A673 (cell line): ENCODE data around the gene CIAO3. TPM values are rescaled to one million over a fixed set of nuclear protein-coding genes. Genes with fewer than 3 reads are reported as not detected.

ENCODE experiments used
- BruUV-seq: library from RNA; stranded (reverse); fragments of 400-500 nt; replicated peaks from 2 replicates; lab custom pipeline; 2021; lab: Mats Ljungman, UMichigan
- CTCF ChIA-PET: fragments of 300-600 bp; sonication (Branson Sonifier 250); formaldehyde crosslinking; loops from one replicate; lab custom pipeline; 2022; ENCODE audit warnings: antibody characterized with exemption; lab: Charles Lee
- POLR2A ChIA-PET: fragments of 300-600 bp; sonication (Branson Sonifier 250); formaldehyde crosslinking; loops from one replicate; lab custom pipeline; 2022; ENCODE audit warnings: antibody characterized with exemption; ENCODE audit not compliant: low non-redundant PET; lab: Charles Lee
- DNase-seq: peaks from one replicate; pipeline ENCODE4 v3.0.0-alpha.2; 2015; ENCODE audit warnings: low spot score
- H3K27ac ChIP-seq: fragments of 200-600 bp; sonication (generic); 2 replicates; pipeline ENCODE4 v1.5.1; 2016; ENCODE audit warnings: mixed run types, low read depth, mild to moderate bottlenecking, mixed read lengths, antibody characterized with exemption, low read length; ENCODE audit not compliant: poor library complexity, severe bottlenecking
- H3K27me3 ChIP-seq: fragments of 200-600 bp; sonication (generic); replicated peaks from 2 replicates; pipeline ENCODE4 v1.6.1; 2017; ENCODE audit warnings: mixed run types, low read depth, mild to moderate bottlenecking, mixed read lengths, antibody characterized with exemption, low read length; ENCODE audit not compliant: insufficient read depth, poor library complexity
- H3K36me3 ChIP-seq: fragments of 200-600 bp; sonication (generic); 2 replicates; pipeline ENCODE4 v1.6.1; 2016; ENCODE audit warnings: mixed run types, mild to moderate bottlenecking, mixed read lengths, antibody characterized with exemption, low read length; ENCODE audit not compliant: insufficient read depth, poor library complexity, severe bottlenecking
- H3K4me1 ChIP-seq: fragments of 200-600 bp; sonication (generic); 2 replicates; pipeline ENCODE4 v1.6.1; 2017; ENCODE audit warnings: mixed run types, mild to moderate bottlenecking, mixed read lengths, antibody characterized with exemption, low read length; ENCODE audit not compliant: insufficient read depth, poor library complexity, severe bottlenecking
- H3K4me3 ChIP-seq: fragments of 200-600 bp; sonication (generic); 2 replicates; pipeline ENCODE4 v1.5.1; 2016; ENCODE audit warnings: low read depth, mixed run types, mild to moderate bottlenecking, mixed read lengths, low read length; ENCODE audit not compliant: poor library complexity, severe bottlenecking
- H3K9me3 ChIP-seq: fragments of 200-600 bp; sonication (generic); 2 replicates; pipeline ENCODE4 v1.6.1; 2016; ENCODE audit warnings: mixed run types, low read depth, mild to moderate bottlenecking, mixed read lengths, antibody characterized with exemption, low read length; ENCODE audit not compliant: poor library complexity, severe bottlenecking
- EZH2 ChIP-seq: fragments of 200-600 bp; sonication (generic); IDR thresholded peaks from 2 replicates; pipeline ENCODE4 v1.6.1; 2017; ENCODE audit warnings: borderline replicate concordance, low read depth, mild to moderate bottlenecking, mixed read lengths, antibody characterized with exemption, low read length; ENCODE audit not compliant: poor library complexity, severe bottlenecking
- intact Hi-C: fragments of 100-400 bp; cut with micrococcal nuclease; formaldehyde crosslinking; loops from one replicate; pipeline ENCODE4 v1.10.0; 2022; ENCODE audit not compliant: unreplicated experiment
- total RNA-seq: library from RNA; stranded (reverse); gene quantifications from 2 replicates; pipeline ENCODE4 v1.2.3, GENCODE V29; 2021
- TF ChIP-seq, protein P1 (sequence below): fragments of 300-800, 200-600 bp; sonication (generic); conservative IDR thresholded peaks from 2 replicates; pipeline ENCODE4 v1.5.1; 2017; ENCODE audit warnings: low read depth, mild to moderate bottlenecking, antibody characterized with exemption, low read length, moderate library complexity, mixed read lengths

The CIAO3 gene
- total RNA-seq, 1 experiment from 2014 or later, result 48.4 TPM

GRCh38 chr16:768428-768827 is 27.6 kb upstream of the CIAO3 start:
- CTCF ChIA-PET, result no interaction called here

GRCh38 chr16:767743-768235 is 27.0 kb upstream of the CIAO3 start:
- intact Hi-C loops, result no loop called here
- no peaks in the 10 kb centered on the region for H3K9me3 ChIP-seq
- no peak overlapping the region for H3K27ac ChIP-seq
- no TSS peak for BruUV-seq
- TF ChIP-seq EZH2, result no peak
- TF ChIP-seq, protein P1, sequence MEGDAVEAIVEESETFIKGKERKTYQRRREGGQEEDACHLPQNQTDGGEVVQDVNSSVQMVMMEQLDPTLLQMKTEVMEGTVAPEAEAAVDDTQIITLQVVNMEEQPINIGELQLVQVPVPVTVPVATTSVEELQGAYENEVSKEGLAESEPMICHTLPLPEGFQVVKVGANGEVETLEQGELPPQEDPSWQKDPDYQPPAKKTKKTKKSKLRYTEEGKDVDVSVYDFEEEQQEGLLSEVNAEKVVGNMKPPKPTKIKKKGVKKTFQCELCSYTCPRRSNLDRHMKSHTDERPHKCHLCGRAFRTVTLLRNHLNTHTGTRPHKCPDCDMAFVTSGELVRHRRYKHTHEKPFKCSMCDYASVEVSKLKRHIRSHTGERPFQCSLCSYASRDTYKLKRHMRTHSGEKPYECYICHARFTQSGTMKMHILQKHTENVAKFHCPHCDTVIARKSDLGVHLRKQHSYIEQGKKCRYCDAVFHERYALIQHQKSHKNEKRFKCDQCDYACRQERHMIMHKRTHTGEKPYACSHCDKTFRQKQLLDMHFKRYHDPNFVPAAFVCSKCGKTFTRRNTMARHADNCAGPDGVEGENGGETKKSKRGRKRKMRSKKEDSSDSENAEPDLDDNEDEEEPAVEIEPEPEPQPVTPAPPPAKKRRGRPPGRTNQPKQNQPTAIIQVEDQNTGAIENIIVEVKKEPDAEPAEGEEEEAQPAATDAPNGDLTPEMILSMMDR, result no peak
- ChIA-PET CTCF (no interaction called here), POLR2A (no interaction called here)
- H3K4me3 ChIP-seq, result no peak overlapping the region
- no peak for DNase-seq
- H3K27me3 ChIP-seq, result no peaks in the 10 kb centered on the region
- no peaks in the 10 kb centered on the region for H3K4me1 ChIP-seq
- no peaks in the 10 kb centered on the region for H3K36me3 ChIP-seq

More at GRCh38 chr16:768428-768827, 27.6 kb upstream of the CIAO3 start:
- BruUV-seq, result no TSS peak
- no peak for DNase-seq
- H3K4me1 ChIP-seq, result no peaks in the 10 kb centered on the region
- no peaks in the 10 kb centered on the region for H3K27me3 ChIP-seq
- POLR2A ChIA-PET, result no interaction called here
- H3K9me3 ChIP-seq, result no peaks in the 10 kb centered on the region
- TF ChIP-seq, protein P1, result no peak
- no peak for TF ChIP-seq EZH2
- H3K36me3 ChIP-seq, result no peaks in the 10 kb centered on the region
- no peak overlapping the region for H3K4me3 ChIP-seq
- no peak overlapping the region for H3K27ac ChIP-seq
- intact Hi-C loops, result no loop called here

GRCh38 chr16:766820-767640 is 26.2 kb upstream of the CIAO3 start:
- no peak for TF ChIP-seq EZH2
- TF ChIP-seq, protein P1, result no peak
- no peaks in the 10 kb centered on the region for H3K4me1 ChIP-seq
- DNase-seq, result no peak
- H3K27ac ChIP-seq, result no peak overlapping the region
- ChIA-PET POLR2A (no interaction called here), CTCF (no interaction called here)
- H3K36me3 ChIP-seq, result no peaks in the 10 kb centered on the region
- no peak overlapping the region for H3K4me3 ChIP-seq
- no peaks in the 10 kb centered on the region for H3K9me3 ChIP-seq
- BruUV-seq, result no TSS peak
- H3K27me3 ChIP-seq, result no peaks in the 10 kb centered on the region
- intact Hi-C loops, result no loop called here
